Trophoblast cell (in vitro differentiated cells and primary cell): ENCODE results near the gene FAM227B.

ENCODE experiments used
- DNase-seq, 2 donors: peaks; one replicate each; pipeline ENCODE4 v3.0.0-alpha.2; 2016
- H2AFZ ChIP-seq: 2 replicates; pipeline ENCODE4 v1.6.1; 2013; ENCODE audit warnings: low read length, moderate library complexity, mild to moderate bottlenecking; ENCODE audit not compliant: insufficient read depth, poor library complexity
- H2AK5ac ChIP-seq: 2 replicates; pipeline ENCODE4 v1.6.1; 2013; ENCODE audit warnings: mild to moderate bottlenecking, low read length
- H2BK120ac ChIP-seq: 2 replicates; pipeline ENCODE4 v1.6.1; 2013; ENCODE audit warnings: low read length, mild to moderate bottlenecking, moderate library complexity; ENCODE audit not compliant: insufficient read depth, poor library complexity
- H2BK12ac ChIP-seq: 2 replicates; pipeline ENCODE4 v1.6.1; 2013; ENCODE audit warnings: mild to moderate bottlenecking, low read length, moderate library complexity
- H2BK5ac ChIP-seq: 2 replicates; pipeline ENCODE4 v1.6.1; 2013; ENCODE audit warnings: low read length, low read depth, moderate library complexity, mild to moderate bottlenecking; ENCODE audit not compliant: poor library complexity
- H3K14ac ChIP-seq: 2 replicates; pipeline ENCODE4 v1.6.1; 2013; ENCODE audit warnings: mild to moderate bottlenecking, low read length
- H3K18ac ChIP-seq: 2 replicates; pipeline ENCODE4 v1.6.1; 2013; ENCODE audit warnings: mild to moderate bottlenecking, low read length
- H3K23ac ChIP-seq: 2 replicates; pipeline ENCODE4 v1.6.1; 2013; ENCODE audit warnings: low read length
- H3K27ac ChIP-seq: 2 replicates; pipeline ENCODE4 v1.5.1; 2013; ENCODE audit warnings: low read depth, mild to moderate bottlenecking, inconsistent platforms, low read length, moderate library complexity
- H3K27me3 ChIP-seq: 2 replicates; pipeline ENCODE4 v1.6.1; 2013; ENCODE audit warnings: inconsistent platforms, mild to moderate bottlenecking, low read length, moderate library complexity; ENCODE audit not compliant: insufficient read depth
- H3K36me3 ChIP-seq, 2 experiments: 1 replicate in 1 of 2; 2 replicates in 1 of 2; pipeline ENCODE4 v1.6.1; 2013; ENCODE audit warnings: low read length in 2 of 2, mild to moderate bottlenecking in 2 of 2, moderate library complexity in 1 of 2; ENCODE audit not compliant: insufficient read depth in 2 of 2, control insufficient read depth in 1 of 2
- H3K4ac ChIP-seq: 2 replicates; pipeline ENCODE4 v1.6.1; 2013; ENCODE audit warnings: low read depth, mild to moderate bottlenecking, low read length, moderate library complexity
- H3K4me1 ChIP-seq, 2 experiments: 1 replicate in 1 of 2; 2 replicates in 1 of 2; pipeline ENCODE4 v1.6.1; 2013; ENCODE audit warnings: low read length in 2 of 2, mild to moderate bottlenecking in 2 of 2, moderate library complexity in 1 of 2; ENCODE audit not compliant: insufficient read depth in 2 of 2, control insufficient read depth in 1 of 2
- H3K4me2 ChIP-seq: 2 replicates; pipeline ENCODE4 v1.6.1; 2013; ENCODE audit warnings: inconsistent platforms, mild to moderate bottlenecking, low read length, moderate library complexity
- H3K4me3 ChIP-seq: 2 replicates; pipeline ENCODE4 v1.5.1; 2013; ENCODE audit warnings: mild to moderate bottlenecking, low read depth, low read length, inconsistent platforms
- H3K79me1 ChIP-seq: one replicate; pipeline ENCODE4 v1.6.1; 2013; ENCODE audit warnings: low read length
- H3K79me2 ChIP-seq: 2 replicates; pipeline ENCODE4 v1.6.1; 2013; ENCODE audit warnings: low read length, mild to moderate bottlenecking; ENCODE audit not compliant: control insufficient read depth, insufficient read depth, poor library complexity
- H3K9ac ChIP-seq: 2 replicates; pipeline ENCODE4 v1.6.1; 2013; ENCODE audit warnings: mild to moderate bottlenecking, low read length
- H3K9me3 ChIP-seq: 2 replicates; pipeline ENCODE4 v1.6.1; 2013; ENCODE audit warnings: low read depth, mild to moderate bottlenecking, control low read depth, inconsistent platforms, low read length; ENCODE audit not compliant: insufficient read depth
- H4K12ac ChIP-seq: 2 replicates; pipeline ENCODE4 v1.6.1; 2013; ENCODE audit warnings: low read depth, mild to moderate bottlenecking, low read length, moderate library complexity
- H4K8ac ChIP-seq: 2 replicates; pipeline ENCODE4 v1.6.1; 2013; ENCODE audit warnings: low read depth, mild to moderate bottlenecking, low read length, moderate library complexity
- H4K91ac ChIP-seq: one replicate; pipeline ENCODE4 v1.6.1; 2013; ENCODE audit warnings: low read depth, mild to moderate bottlenecking, low read length, moderate library complexity
- WGBS: extraction: QIAGEN DNeasy Blood & Tissue Kit; methylation state at CpG from one replicate; pipeline ENCODE4 v1.1.7; 2013; ENCODE audit warnings: missing lambda C conversion rate; ENCODE audit not compliant: insufficient read length, insufficient coverage; ENCODE audit errors: extremely low coverage; 5-methylcytosine and 5-hydroxymethylcytosine counted together

The FAM227B gene

DNA sequence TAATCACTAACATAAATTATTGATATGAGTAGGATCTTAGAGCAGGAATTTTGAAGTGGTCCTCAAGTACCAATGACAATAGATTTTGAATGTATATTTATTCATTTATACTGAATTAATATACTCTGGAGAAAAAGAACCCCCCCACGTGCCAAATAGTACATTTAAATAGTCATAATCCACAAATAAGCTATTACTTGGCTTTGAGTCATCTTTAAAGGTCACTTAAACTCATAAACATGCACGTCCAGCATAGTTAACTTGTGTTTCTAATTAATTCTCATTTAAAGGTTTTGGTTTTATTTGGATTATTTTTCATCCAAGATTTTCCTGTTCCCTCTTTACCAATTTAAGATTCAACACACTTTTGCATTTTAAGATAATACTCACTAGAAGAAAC, 162.5 kb downstream of the FAM227B start:
- H3K14ac ChIP-seq: no peak overlapping the region
- H2BK5ac ChIP-seq: no peak overlapping the region

DNA sequence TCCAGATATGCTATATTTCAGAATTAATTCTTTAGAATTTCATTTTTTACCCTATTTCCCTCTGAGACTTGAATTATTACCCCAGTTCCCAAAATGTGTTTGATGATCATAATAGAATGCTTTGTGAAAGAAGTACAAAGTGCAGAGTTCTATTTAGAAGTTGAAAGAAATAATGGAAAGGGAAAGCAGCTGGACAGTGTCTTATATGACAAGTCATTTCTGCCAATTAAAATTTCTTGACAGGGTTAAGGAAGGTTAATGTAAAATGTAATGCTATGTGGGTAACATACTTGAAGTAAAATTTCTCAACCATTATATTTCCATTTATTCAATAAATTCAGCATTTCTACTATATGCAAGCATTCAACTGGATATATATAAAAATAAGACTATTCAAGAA, 164.5 kb downstream of the FAM227B start:
- no peaks in the 10 kb centered on the region for H3K9me3 ChIP-seq
- H3K4ac ChIP-seq: no peak overlapping the region
- H3K14ac ChIP-seq: no peak overlapping the region
- H4K12ac ChIP-seq: no peak overlapping the region
- no peaks in the 10 kb centered on the region for H3K79me1 ChIP-seq
- no peak overlapping the region for H3K18ac ChIP-seq
- no peak overlapping the region for H2AK5ac ChIP-seq
- no peak overlapping the region for H3K4me3 ChIP-seq
- no peaks in the 10 kb centered on the region for H3K36me3 ChIP-seq
- no peak overlapping the region for H3K23ac ChIP-seq
- no peak overlapping the region for H2BK5ac ChIP-seq
- no peaks in the 10 kb centered on the region for H3K27me3 ChIP-seq
- no peak overlapping the region for H2BK12ac ChIP-seq
- H4K8ac ChIP-seq: no peak overlapping the region
- H3K27ac ChIP-seq: no peak overlapping the region
- H2AFZ ChIP-seq: no peak overlapping the region
- H3K4me2 ChIP-seq: no peak overlapping the region
- no peak overlapping the region for H4K91ac ChIP-seq
- H3K79me2 ChIP-seq: no peaks in the 10 kb centered on the region
- H3K9ac ChIP-seq: no peak overlapping the region
- H3K4me1 ChIP-seq: no peaks in the 10 kb centered on the region
- H2BK120ac ChIP-seq: no peak overlapping the region
- DNase-seq: no peak

More for the DNA sequence above, 162.5 kb downstream of the FAM227B start:
- Histone ChIP-seq H2BK120ac (no peak overlapping the region), H3K9me3 (no peaks in the 10 kb centered on the region), H3K27me3 (no peaks in the 10 kb centered on the region), H2AFZ (no peak overlapping the region), H3K9ac (no peak overlapping the region), H2AK5ac (no peak overlapping the region), H3K23ac (no peak overlapping the region), H3K4me2 (no peak overlapping the region), H3K36me3 (no peaks in the 10 kb centered on the region), H4K12ac (no peak overlapping the region), H3K27ac (no peak overlapping the region), H4K91ac (no peak overlapping the region), H2BK12ac (no peak overlapping the region), H3K79me1 (no peaks in the 10 kb centered on the region), H3K79me2 (no peaks in the 10 kb centered on the region), H3K4me3 (no peak overlapping the region), H3K4me1 (no peaks in the 10 kb centered on the region), H3K18ac (no peak overlapping the region), H4K8ac (no peak overlapping the region), H3K4ac (no peak overlapping the region)
- no peak for DNase-seq
- WGBS: no CpG with 5 or more reads among the region's 2 CpGs

DNA sequence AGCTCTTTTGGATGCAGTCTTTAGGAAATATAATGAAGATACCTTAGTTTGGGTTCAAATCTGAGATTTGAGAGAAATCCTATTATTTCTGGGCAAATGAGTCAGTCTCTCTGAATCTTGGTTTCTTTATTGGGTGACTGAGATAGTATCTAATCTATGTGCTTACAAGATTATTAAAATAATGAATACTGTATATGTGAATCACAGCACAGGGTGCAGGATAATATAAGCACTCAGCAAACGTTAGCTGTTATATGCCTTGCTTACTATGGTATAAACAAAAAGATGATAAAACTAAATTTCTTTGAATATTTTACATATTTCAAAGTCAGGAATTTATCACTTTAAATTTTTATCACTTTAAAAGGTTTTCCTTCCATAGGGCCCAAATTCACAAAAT, 168.0 kb downstream of the FAM227B start:
- no peak overlapping the region for H2BK5ac ChIP-seq
- no peak overlapping the region for H2AK5ac ChIP-seq
- no peaks in the 10 kb centered on the region for H3K36me3 ChIP-seq
- H3K4ac ChIP-seq: no peak overlapping the region
- no peaks in the 10 kb centered on the region for H3K4me1 ChIP-seq
- H3K79me2 ChIP-seq: no peaks in the 10 kb centered on the region
- no peak overlapping the region for H3K23ac ChIP-seq
- H3K27me3 ChIP-seq: no peaks in the 10 kb centered on the region
- H3K79me1 ChIP-seq: no peaks in the 10 kb centered on the region
- H3K18ac ChIP-seq: no peak overlapping the region
- H3K9ac ChIP-seq: no peak overlapping the region
- no peak overlapping the region for H3K4me2 ChIP-seq
- DNase-seq: no peak
- no peak overlapping the region for H2AFZ ChIP-seq
- H2BK120ac ChIP-seq: no peak overlapping the region
- H3K9me3 ChIP-seq: no peaks in the 10 kb centered on the region
- no peak overlapping the region for H3K4me3 ChIP-seq
- H2BK12ac ChIP-seq: no peak overlapping the region
- H3K14ac ChIP-seq: no peak overlapping the region
- H4K8ac ChIP-seq: no peak overlapping the region
- H3K27ac ChIP-seq: no peak overlapping the region
- H4K12ac ChIP-seq: no peak overlapping the region
- no CpG with 5 or more reads among the region's 1 CpG for WGBS
- no peak overlapping the region for H4K91ac ChIP-seq

DNA sequence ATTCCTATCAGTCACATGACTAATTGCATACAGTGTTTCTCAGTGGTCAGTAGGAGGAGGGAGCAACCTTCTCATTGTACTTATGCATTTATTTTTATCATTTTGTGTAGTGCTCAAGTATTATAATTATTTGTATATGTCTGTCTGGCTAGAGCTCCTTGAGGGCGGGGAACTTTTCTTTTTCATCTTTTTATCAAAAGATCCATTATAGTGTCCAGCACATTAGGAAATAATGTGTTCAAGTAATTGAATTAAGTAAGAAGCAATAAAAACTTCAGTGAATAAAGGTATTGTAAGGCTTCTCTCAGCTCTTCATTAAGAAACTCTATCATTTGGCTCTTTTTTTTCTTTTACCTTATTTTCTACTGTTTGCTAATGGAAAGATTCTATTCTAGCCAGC, 178.8 kb downstream of the FAM227B start:
- H3K27ac ChIP-seq: no peak overlapping the region
- H3K79me1 ChIP-seq: no peaks in the 10 kb centered on the region
- H3K23ac ChIP-seq: no peak overlapping the region
- no peak overlapping the region for H3K4me3 ChIP-seq
- no peak for DNase-seq
- H4K91ac ChIP-seq: no peak overlapping the region
- no peak overlapping the region for H3K9ac ChIP-seq
- no peaks in the 10 kb centered on the region for H3K36me3 ChIP-seq
- no peak overlapping the region for H2BK12ac ChIP-seq
- H2AFZ ChIP-seq: no peak overlapping the region
- no peak overlapping the region for H3K4me2 ChIP-seq
- no peaks in the 10 kb centered on the region for H3K27me3 ChIP-seq
- no peak overlapping the region for H3K18ac ChIP-seq
- no peak overlapping the region for H2BK120ac ChIP-seq
- no peaks in the 10 kb centered on the region for H3K4me1 ChIP-seq
- H3K4ac ChIP-seq: no peak overlapping the region
- no peak overlapping the region for H2BK5ac ChIP-seq
- no peak overlapping the region for H4K8ac ChIP-seq
- H2AK5ac ChIP-seq: no peak overlapping the region
- WGBS: no CpG with 5 or more reads among the region's 1 CpG
- no peaks in the 10 kb centered on the region for H3K9me3 ChIP-seq
- H4K12ac ChIP-seq: no peak overlapping the region
- H3K14ac ChIP-seq: no peak overlapping the region
- no peaks in the 10 kb centered on the region for H3K79me2 ChIP-seq

DNA sequence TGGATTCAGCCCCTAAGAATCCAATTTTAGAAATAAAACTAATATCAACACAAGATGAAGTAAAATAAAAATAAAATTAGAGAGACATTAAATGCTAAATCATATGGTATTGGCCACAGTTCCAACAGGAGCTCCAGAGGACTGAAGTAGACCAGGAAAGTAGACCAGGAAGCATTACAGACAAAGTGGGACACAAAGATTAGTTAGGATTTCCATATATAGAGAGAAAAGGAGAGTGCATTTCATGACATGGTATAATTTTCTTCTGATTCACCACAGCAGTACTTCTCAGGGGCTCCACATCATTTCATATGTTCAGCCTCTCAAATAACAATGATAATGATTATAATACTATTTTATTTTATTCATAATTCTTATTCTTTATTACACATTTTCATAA, 179.3 kb downstream of the FAM227B start:
- H3K18ac ChIP-seq: no peak overlapping the region
- no peak overlapping the region for H4K91ac ChIP-seq
- no peaks in the 10 kb centered on the region for H3K36me3 ChIP-seq
- no peak overlapping the region for H3K9ac ChIP-seq
- H3K9me3 ChIP-seq: no peaks in the 10 kb centered on the region
- no peak overlapping the region for H2BK120ac ChIP-seq
- H3K4me1 ChIP-seq: no peaks in the 10 kb centered on the region
- H3K79me2 ChIP-seq: no peaks in the 10 kb centered on the region
- H3K4me2 ChIP-seq: no peak overlapping the region
- no peaks in the 10 kb centered on the region for H3K79me1 ChIP-seq
- no peak overlapping the region for H3K23ac ChIP-seq
- H3K27me3 ChIP-seq: no peaks in the 10 kb centered on the region
- H2BK5ac ChIP-seq: no peak overlapping the region
- H3K4ac ChIP-seq: no peak overlapping the region
- no peak for DNase-seq
- H4K12ac ChIP-seq: no peak overlapping the region
- no peak overlapping the region for H4K8ac ChIP-seq
- no peak overlapping the region for H2BK12ac ChIP-seq
- H3K27ac ChIP-seq: no peak overlapping the region
- no peak overlapping the region for H3K14ac ChIP-seq
- no peak overlapping the region for H2AFZ ChIP-seq
- no peak overlapping the region for H2AK5ac ChIP-seq
- H3K4me3 ChIP-seq: no peak overlapping the region
